HG03103 (cell line): ENCODE results near the gene PCDHGC4.

Experiments used
- ATAC-seq: cut with Tn5 transposase; IDR thresholded peaks from one replicate; pipeline ENCODE4 v1.9.1; 2021; ENCODE audit warnings: low read depth; ENCODE audit not compliant: unreplicated experiment

The PCDHGC4 gene

DNA sequence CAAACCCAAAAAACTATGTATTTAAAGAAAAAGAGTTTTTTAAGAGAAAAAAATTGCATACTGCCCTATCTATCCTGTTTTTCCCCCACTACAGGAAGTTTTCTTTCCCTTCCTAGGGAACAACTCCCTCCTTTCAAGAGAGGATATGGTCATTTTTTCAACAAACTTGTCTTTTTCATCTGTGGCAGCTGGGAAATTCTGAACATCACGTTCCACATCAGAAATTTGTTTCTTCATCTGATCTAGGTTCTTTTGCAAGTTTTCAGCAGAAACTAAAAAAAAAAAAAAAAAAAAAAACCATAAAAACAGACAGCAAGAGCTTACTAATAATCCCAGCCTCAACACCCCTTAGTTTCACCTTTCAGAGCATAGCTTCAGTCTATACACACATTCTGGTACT, 42.6 kb downstream of the PCDHGC4 start:
- ATAC-seq = no peak

GRCh38 chr5:141528291-141528984, 43.6 kb downstream of the PCDHGC4 start:
- ATAC-seq = no peak

DNA sequence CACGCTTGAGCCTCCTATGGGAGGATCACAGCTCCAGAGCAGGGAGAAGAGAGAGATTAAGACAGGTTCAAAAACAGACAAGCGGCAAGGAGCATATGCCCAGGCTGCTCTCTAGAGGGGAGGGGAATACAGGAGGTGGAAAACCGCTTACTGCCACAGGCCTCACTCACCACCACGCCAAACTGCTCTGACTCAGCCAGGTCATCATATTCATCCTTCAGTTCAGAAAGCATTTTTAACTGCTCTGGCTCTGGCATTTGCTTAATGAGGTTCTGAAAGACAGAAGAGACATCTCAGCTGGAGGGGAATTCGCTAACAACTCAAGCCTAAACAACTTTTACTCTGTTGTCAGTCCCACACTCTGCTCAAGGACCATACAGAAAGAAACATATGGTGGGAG, 44.2 kb downstream of the PCDHGC4 start:
- ATAC-seq = peak; percentile 37

- peak; percentile 51 for ATAC-seq
These were observed 45.0 kb downstream of the PCDHGC4 start for GRCh38 chr5:141529873-141530272.

DNA sequence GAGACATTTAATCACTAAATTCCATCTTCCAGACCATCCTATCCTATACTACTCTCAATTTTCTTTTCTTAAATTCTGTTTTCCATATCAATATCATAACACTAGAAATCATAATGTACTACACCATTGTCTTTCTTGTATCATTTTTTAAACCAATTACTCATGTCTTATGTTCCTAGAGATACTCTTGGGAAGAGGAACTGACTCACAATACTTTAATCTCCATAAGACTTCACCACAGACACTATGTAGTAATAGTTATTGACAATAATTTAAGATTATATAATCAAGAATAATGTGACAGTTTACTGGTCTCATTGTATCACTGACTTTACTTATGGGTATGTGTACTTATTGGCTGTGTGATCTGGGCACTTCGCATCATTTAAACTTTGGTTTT, 47.9 kb downstream of the PCDHGC4 start:
- ATAC-seq = no peak

DNA sequence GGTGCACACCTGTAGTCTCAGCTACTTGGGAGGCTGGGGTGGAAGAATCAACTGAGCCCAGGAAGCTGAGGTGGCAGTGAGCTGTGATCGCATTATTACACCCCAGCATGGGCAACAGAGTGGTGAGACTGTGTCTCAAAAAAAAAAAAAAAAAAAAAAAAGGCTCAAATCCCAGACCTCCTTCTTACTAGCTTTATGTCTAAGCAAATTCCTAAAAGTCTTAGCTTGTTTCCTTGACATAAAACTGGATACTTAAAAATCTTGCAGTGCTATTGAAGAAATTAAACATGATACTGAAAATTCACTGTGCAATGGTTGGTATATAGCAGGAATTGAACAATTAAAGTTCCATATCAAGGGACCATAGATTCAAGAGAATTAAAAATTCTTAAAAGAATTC, 49.1 kb downstream of the PCDHGC4 start:
- ATAC-seq = no peak

DNA sequence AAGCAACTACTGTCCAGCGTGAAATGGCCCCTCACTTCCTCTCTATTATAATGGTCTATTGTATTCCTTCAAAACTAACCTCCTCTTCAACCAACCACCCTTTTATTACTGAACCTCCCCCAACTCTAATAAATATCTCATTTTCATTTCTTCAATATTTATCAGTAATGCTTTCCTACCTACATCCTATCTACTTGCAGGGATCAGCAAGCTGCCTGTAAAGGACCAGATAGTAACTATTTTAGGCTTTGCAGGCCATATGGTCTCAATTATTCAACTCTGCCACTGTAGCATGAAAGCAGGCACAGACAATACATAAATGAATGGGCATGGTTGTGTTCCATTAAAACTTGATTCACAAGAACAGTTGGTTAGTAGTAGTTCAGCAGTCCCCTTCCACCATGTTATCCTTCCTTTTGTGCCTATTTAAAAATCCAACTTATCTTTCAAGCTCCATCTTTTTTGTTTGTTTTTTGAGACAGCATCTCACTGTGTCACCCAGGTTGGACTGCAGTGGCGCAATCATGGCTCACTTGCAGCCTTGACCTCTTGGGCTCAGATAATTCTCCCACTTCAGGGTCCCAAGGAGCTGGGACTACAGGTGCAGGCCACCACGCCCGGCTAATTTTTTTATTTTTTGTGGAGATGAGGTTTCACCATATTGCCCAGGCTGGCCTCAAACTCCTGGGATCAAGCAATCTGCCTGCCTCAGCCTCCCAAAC, 49.8 kb downstream of the PCDHGC4 start:
- ATAC-seq = no peak
